OCI-LY3 (cell line): Measurements from ENCODE around the gene OTX2.

Experiments
- EZH2phosphoT487 ChIP-seq: fragments of 200-600 bp; shearing (Covaris generic); IDR thresholded peaks from 2 replicates; pipeline ENCODE4 v1.6.1; 2018; ENCODE audit warnings: antibody characterized with exemption, mixed run types, low read depth
- TF ChIP-seq, protein P1 (sequence below): fragments of 200-600, 300-600 bp; sonication (generic); IDR thresholded peaks from 2 replicates; pipeline ENCODE4 v1.5.1; 2014; ENCODE audit warnings: antibody characterized with exemption, low read length, low read depth

DNA sequence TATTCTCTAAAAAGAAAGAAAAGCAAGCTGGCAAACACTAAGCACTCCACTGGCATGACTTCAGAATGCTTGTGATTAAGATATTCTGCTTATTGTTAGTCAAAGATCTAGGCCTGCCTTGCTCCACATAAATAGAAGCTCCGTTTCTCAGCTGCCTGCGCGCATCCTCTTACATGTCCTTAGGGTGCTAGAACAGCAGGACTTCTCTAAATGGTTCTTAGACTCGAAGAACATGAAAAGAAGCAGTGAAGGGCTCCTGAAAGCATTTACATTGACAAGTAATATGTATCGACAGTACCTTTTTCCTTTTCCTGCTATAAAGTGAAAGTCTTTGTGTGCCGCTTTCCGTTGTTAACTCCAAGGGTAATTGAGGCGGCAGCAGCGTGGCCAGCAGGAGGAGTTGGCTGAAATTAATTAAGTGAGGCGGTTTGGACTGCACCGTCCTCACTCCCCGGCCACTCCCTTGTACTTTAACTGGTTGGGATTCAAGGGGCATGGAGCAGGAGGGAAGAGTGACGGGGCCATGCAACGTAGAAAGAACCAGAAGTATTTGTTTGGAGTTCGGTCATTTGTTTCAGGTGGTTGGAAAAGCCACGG is 34.2 kb upstream of the OTX2 start:
- TF ChIP-seq, protein P1, sequence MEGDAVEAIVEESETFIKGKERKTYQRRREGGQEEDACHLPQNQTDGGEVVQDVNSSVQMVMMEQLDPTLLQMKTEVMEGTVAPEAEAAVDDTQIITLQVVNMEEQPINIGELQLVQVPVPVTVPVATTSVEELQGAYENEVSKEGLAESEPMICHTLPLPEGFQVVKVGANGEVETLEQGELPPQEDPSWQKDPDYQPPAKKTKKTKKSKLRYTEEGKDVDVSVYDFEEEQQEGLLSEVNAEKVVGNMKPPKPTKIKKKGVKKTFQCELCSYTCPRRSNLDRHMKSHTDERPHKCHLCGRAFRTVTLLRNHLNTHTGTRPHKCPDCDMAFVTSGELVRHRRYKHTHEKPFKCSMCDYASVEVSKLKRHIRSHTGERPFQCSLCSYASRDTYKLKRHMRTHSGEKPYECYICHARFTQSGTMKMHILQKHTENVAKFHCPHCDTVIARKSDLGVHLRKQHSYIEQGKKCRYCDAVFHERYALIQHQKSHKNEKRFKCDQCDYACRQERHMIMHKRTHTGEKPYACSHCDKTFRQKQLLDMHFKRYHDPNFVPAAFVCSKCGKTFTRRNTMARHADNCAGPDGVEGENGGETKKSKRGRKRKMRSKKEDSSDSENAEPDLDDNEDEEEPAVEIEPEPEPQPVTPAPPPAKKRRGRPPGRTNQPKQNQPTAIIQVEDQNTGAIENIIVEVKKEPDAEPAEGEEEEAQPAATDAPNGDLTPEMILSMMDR: no peak
- no peak for TF ChIP-seq EZH2phosphoT487
